GM19240 (cell line): ENCODE data around the gene TTC34.
"Not testable (repeated sequence)": the region's sequence is repeated elsewhere in the genome, so short reads cannot be mapped to it uniquely, and the experiment has no call there.

ENCODE experiments used
- DNase-seq: peaks from one replicate; pipeline ENCODE4 v3.0.0; 2011; ENCODE audit warnings: low spot score; ENCODE audit not compliant: insufficient read length

TTC34 gene

DNA sequence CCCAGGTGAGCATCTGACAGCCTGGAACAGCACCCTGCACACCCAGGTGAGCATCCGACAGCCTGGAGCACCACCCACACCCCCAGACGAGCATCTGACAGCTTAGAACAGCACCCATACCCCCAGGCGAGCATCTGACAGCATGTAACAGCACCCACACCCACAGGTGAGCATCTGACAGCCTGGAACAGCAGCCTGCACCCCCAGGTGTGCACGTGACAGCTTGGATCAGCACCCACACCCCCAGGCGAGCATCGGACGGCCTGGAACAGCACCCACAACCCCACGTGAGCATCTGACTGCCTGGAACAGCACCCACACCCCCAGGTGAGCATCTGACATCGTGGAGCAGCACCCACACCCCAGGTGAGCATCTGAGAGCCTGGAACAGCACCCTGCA, 116.6 kb downstream of the TTC34 start:
- not testable (repeated sequence) for DNase-seq

DNA sequence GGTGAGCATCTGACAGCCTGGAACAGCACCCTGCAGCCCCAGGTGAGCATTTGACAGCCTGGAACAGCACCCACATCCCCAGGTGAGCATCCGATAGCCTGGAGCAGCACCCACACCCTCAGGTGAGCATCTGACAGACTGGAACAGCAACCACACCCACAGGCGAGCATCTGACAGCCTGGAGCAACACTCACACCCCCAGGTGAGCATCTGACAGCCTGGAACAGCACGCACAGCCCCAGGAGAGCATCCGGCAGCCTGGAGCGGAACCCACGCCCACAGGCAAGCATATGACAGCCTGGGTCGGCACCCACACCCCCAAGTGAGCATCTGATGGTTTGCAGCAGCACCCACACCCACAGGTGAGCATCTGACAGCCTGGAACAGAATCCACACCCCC, 117.5 kb downstream of the TTC34 start:
- DNase-seq, result not testable (repeated sequence)

DNA sequence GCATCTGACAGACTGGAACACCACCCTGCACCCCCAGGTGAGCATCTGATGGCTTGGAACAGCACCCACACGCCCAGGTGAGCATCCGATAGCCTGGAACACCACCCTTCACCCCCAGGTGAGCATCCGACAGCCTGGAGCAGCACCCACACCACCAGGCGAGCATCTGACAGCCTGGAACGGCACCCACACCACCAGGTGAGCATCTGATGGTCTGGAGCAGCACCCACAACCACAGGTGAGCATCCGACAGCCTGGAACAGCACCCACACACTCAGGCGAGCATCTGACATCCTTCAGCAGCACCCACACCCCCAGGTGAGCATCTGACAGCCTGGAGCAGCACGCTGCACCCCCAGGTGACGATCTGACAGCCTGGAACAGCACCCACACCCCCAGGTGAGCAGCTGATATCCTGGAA, 118.2 kb downstream of the TTC34 start:
- DNase-seq, result not testable (repeated sequence)

DNA sequence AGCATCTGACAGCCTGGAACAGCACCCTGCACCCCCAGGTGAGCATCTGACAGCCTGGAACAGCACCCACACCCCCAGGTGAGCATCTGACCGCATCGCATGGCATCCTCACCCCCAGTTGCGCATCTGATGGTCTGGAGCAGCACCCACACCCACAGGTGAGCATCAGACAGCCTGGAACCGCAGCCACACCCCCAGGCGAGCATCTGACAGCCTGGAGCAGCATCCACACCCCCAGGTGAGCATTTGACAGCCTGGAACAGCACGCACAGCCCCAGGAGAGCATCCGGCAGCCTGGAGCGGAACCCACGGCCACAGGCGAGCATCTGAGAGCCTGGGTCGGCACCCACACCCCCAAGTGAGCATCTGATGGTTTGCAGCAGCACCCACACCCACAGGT, 118.6 kb downstream of the TTC34 start:
- DNase-seq, result not testable (repeated sequence)

DNA sequence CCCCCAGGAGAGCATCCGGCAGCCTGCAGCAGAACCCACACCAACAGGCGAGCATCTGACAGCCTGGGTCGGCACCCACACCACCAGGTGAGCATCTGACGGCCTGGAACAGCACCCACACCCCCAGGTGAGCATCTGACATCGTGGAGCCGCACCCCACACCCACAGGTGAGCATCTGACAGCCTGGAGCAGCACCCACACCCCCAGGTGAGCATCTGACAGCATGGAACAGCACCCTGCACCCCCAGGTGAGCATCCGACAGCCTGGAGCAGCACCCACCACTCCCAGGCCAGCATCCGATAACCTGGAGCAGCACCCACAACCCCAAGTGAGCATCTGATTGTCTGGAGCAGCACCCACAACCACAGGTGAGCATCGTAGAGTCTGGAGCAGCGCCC, 124.8 kb downstream of the TTC34 start:
- not testable (repeated sequence) for DNase-seq

DNA sequence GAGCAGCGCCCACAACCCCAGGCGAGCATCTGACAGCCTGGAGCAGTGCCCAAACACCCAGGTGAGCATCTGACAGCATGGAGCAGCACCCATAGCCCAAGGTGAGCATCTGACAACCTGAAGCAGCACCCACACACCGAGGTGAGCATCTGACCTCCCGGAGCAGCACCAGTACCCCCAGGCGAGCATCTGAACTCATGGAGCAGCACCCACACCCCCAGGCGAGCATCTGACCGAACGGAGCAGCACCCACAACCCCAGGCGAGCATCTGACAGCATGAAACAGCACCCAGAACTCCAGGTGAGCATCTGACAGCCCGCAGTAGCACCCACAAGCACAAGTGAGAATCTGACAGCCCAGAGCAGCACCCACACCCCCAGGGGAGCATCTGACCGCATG, 129.8 kb downstream of the TTC34 start:
- not testable (repeated sequence) for DNase-seq

DNA sequence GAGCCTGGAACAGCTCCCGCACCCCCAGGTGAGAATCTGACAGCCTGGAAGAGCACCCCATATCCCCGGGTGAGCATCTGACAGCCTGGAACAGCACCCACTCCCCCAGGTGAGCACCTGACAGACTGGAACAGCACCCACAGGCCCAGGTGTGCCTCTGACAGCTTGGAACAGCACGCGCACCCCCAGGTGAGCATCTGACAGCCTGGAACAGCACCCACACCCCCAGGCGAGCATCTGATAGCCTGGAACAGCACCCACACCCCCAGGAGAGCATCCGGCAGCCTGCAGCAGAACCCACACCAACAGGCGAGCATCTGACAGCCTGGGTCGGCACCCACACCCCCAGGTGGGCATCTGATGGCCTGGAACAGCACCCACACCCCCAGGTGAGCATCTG, 141.7 kb downstream of the TTC34 start:
- not testable (repeated sequence) for DNase-seq

DNA sequence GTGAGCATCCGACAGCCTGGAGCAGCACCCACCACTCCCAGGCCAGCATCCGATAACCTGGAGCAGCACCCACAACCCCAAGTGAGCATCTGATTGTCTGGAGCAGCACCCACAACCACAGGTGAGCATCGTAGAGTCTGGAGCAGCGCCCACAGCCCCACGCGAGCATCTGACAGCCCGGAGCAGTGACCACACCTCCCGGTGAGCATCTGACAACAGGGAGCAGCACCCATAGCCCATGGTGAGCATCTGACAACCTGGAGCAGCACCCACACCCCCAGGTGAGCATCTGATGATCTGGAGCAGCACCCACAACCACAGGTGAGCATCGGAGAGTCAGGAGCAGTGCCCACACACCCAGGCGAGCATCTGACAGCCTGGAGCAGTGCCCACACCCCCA, 143.6 kb downstream of the TTC34 start:
- DNase-seq, result not testable (repeated sequence)

DNA sequence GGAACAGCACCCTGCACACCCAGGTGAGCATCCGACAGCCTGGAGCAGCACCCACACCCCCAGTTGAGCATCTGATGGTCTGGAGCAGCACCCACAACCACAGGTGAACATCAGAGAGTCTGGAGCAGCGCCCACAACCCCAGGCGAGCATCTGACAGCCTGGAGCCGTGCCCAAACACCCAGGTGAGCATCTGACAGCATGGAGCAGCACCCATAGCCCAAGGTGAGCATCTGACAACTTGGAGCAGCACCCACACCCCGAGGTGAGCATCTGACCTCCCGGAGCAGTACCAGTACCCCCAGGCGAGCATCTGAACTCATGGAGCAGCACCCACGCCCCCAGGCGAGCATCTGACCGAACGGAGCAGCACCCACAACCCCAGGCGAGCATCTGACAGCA, 144.4 kb downstream of the TTC34 start:
- not testable (repeated sequence) for DNase-seq

DNA sequence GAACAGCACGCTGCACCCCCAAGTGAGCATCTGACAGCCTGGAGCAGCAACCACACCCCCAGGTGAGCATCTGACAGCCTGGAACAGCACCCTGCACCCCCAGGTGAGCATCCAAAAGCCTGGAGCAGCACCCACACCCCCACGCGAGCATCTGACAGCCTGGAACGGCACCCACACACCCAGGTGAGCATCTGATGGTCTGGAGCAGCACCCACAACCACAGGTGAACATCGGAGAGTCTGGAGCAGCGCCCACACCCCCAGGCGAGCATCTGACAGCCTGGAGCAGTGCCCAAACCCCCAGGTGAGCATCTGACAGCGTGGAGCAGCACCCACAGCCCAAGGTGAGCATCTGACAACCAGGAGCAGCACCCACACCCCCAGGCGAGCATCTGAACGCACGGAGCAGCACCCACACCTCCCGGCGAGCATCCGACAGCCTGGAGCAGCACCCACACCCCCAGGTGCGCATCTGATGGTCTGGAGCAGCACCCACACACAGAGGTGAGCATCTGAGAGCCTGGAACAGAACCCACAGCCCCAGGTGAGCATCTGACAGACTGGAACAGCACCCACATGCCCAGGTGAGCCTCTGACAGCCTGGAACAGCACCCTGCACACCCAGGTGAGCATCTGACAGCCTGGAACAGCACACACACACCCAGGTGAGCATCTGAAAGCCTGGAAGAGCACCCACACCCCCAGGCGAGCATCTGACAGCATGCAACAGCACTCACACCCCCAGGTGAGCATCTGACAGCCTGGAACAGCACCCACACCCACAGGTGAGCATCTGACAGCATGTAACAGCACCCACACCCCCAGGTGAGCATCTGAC, 145.7 kb downstream of the TTC34 start:
- DNase-seq, result not testable (repeated sequence)

DNA sequence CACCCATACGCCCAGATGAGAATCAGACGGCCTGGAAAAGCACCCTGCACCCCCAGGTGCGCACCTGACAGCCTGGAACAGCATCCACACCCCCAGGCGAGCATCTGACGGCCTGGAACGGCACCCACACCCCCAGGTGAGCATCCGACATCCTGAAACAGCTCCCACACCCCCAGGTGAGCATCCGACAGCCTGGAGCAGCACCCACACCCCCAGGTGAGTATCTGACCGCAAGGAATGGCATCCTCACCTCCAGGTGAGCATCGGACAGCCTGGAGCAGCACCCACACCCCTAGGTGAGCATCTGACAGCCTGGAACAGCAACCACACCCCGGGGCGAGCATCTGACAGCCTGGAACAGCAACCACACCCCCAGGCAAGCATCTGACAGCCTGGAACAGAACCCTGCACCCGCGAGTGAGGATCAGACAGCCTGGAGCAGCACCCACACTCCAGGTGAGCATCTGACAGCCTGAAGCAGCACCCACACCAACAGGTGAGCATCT, 147.0 kb downstream of the TTC34 start:
- DNase-seq, result not testable (repeated sequence)

DNA sequence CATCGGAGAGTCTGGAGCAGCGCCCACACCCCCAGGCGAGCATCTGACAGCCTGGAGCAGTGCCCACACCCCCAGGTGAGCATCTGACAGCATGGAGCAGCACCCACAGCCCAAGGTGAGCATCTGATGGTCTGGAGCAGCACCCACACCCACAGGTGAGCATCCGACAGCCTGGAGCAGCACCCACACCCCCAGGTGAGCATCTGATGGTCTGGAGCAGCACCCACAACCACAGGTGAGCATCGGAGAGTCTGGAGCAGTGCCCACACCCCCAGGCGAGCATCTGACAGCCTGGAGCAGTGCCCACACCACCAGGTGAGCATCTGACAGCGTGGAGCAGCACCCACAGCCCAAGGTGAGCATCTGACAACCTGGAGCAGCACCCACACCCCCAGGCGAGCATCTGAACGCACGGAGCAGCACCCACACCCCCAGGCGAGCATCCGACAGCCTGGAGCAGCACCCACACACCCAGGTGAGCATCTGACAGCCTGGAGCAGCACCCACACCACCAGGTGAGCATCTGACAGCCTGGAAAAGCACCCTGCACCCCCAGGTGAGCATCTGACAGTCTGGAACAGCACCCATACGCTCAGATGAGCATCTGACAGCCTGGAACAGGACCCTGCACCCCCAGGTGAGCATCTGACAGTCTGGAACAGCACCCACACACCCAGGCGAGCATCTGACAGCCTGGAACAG, 147.6 kb downstream of the TTC34 start:
- DNase-seq, result not testable (repeated sequence)

DNA sequence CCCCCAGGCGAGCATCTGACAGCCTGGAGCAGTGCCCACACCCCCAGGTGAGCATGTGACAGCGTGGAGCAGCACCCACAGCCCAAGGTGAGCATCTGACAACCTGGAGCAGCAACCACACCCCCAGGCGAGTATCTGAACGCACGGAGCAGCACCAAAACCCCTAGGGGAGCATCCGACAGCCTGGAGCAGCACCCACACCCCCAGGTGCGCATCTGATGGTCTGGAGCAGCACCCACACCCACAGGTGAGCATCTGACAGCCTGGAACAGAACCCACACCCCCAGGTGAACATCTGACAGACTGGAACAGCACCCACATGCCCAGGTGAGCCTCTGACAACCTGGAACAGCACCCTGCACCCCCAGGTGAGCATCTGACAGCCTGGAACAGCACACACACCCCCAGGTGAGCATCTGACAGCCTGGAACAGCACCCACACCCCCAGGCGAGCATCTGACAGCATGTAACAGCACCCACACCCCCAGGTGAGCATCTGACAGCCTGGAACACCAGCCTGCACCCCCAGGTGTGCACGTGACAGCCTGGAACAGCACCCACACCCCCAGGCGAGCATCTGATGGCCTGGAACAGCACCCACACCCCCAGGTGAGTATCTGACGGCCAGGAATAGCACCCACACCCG, 148.4 kb downstream of the TTC34 start:
- not testable (repeated sequence) for DNase-seq

DNA sequence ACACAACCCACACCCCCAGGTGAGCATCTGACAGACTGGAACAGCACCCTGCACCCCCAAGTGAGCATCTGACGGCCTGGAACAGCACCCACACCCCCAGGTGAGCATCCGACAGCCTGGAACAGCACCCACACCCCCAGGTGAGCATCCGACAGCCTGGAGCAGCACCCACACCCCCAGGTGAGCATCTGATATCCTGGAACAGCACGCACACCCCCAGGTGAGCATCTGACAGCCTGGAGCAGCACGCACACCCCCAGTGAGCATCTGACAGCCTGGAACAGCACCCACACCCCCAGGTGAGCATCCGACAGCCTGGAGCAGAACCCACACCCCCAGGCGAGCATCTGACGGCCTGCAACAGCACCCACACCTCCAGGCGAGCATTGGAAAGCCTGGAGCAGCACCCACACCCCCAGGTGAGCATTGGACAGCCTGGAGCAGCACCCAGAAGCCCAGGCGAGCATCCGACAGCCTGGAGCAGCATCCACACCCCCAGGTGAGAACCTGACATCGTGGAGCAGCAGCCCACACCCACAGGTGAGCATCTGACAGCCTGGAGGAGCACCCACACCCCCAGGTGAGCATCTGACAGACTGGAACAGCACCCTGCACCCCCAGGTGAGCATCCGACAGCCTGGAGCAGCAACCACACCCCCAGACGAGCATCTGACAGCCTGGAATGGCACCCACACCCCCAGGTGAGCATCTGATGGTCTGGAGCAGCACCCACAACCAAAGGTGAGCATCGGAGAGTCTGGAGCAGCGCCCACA, 149.2 kb downstream of the TTC34 start:
- not testable (repeated sequence) for DNase-seq

DNA sequence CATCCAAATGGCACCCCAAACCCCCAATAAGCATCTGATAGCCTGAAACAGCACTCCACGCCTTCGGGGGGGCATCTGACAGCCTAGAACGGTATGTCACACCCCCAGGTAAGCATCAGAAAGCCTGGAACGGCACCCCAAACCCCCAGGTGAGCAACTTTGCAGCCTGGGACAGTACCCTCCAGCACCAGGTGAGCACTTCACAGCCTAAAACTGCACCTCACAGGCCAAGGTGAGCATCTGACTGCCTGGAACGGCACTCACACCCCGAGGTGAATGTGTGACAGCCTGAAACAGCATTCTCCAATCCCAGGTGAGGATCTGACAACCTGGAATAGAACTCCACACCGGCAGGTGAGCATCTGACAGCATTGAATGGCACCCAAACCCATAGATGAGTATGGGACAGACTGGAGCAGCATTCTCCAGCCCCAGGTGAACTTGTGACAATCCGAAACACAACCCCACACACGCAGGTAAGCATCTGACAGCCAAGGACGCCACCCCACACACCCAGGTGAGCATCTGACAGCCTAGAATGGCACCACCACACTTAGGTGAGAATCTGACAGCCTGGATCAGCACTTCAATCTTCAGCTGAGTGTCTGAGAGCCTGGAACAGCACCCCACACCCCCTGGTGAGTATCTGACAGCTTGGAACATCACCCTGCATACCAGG, 150.4 kb downstream of the TTC34 start:
- no peak for DNase-seq

DNA sequence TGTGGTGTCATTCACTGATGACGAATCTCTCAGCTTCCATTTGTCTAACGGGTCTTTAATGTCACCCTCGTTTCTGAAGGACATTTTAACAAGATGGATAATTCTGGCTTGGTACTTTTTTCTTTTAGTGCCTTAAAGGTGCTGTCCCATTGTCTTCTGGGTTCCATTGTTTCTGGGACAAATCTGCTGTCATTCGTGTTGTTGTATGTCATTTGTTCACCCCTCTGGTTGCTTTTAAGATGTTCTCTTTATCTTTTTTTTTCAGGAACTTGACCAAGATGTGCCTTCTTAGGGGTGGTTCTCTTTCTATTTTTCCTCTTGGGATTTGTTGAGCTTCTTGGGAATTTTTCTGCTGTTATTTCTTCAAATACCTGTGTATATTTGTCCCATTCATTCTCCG, 154.7 kb downstream of the TTC34 start:
- no peak for DNase-seq

DNA sequence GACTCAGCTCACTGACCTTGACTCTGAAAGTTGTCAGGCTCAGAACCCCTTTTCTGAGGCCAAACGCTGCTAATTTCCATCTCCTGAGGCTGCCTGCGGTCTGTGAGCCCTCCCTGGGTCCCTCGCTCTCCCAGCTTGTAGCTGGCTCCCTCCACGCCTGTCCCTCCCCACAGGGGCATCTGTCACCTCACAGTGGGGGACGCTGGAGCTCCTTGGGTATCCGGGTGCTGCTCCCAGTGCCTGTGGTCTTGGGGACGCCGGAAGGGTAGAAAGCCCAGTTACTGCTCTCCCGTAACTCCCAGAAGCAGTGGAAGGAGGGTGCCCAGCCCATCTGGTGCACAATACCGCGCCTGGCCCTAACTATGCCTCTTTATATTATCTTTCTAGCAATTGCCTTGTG, 155.7 kb downstream of the TTC34 start:
- DNase-seq, result no peak

DNA sequence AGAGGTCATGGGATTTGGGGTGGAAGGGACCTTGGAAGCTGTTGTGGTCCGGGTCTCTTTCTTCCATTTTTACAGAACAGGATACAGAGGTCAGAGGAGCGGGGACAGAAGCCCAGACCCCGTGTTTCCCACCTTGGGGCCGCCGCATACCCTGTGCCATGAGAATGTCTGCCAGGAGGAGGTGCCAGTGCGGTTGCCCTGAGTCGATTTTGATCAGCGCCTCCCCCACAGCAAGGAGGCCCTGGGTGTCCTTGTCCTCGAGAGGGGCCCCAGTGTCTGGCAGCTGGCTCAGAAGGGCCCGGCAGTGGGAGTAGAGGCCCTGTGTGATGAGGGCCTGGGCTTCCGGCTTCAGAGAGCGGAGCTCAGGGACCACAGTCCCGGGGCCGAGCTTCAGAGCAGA, 156.3 kb downstream of the TTC34 start:
- no peak for DNase-seq

DNA sequence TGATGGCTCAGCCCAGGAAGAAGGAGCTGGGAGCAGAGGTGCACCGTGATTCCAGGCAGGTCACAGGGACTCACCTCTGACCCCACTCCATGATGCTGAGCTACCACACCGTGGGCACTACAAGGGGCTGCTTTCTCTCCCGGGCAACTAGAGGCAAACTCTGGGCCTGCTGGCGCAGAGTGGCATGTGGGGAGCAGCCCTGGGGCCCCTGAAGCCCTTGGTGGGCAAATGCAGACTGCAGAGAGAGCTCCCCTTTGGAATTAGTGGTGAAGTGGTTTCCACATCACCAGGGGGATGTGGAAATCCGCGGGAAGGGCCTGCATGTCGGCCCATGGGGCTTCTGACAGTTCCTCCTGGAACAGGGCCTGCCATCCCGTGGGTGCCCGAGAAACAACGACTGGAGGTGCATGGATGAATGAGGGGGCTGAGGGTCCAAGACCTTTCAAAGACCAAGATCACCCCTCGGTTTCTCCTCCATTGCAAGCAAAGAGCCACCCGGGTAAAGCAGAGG, 156.8 kb downstream of the TTC34 start:
- no peak for DNase-seq

DNA sequence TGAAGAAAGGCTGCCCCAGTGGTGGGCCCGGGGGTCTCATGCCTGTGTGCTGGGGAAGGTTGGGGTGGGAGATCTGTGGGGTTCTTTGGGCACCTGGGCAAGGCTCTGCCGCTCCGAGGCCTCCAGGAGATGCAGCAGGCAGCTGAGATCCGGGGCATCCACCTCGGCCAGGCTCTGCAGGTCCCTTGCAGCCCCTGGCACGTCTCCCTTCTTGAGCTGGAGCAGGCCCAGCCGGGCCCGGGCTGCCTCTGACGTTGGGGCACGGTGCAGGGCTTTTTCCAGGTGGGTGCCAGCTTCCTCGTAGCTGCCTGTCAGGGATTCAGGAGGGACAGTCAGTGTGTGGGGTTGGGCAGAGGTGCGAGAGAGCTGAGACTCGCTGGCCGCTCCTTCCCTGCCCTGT, 157.3 kb downstream of the TTC34 start:
- no peak for DNase-seq
